Type B pancreatic cell (in vitro differentiated cells): Measurements from ENCODE around the gene FCHO1. TPM values are rescaled to one million over a fixed set of nuclear protein-coding genes. Genes with fewer than 3 reads are reported as not detected.

Experiments used
- DNase-seq: peaks from one replicate; pipeline ENCODE4 v3.0.0; 2021; ENCODE audit warnings: mixed read lengths; ENCODE audit not compliant: unreplicated experiment; ENCODE audit errors: extremely low spot score
- H3K27ac Mint-ChIP-seq: 2 replicates; pipeline ENCODE4 v1.8.0; 2021; ENCODE audit warnings: mild to moderate bottlenecking, mixed read lengths
- H3K27me3 Mint-ChIP-seq: 2 replicates; pipeline ENCODE4 v1.8.0; 2021; ENCODE audit warnings: mixed read lengths
- H3K36me3 Mint-ChIP-seq: 2 replicates; pipeline ENCODE4 v1.8.0; 2021; ENCODE audit warnings: mixed read lengths
- H3K4me1 Mint-ChIP-seq: one replicate; pipeline ENCODE4 v1.8.0; 2021; ENCODE audit warnings: mixed read lengths; ENCODE audit not compliant: unreplicated experiment
- H3K4me3 Mint-ChIP-seq: 2 replicates; pipeline ENCODE4 v1.8.0; 2021; ENCODE audit warnings: mild to moderate bottlenecking, mixed read lengths
- H3K9me3 Mint-ChIP-seq: 2 replicates; pipeline ENCODE4 v1.8.0; 2021; ENCODE audit warnings: mixed read lengths
- total RNA-seq: library from RNA; stranded (reverse); gene quantifications from 2 replicates; pipeline ENCODE4 v1.2.1, GENCODE V29; 2021; ENCODE audit warnings: low replicate concordance
- TF ChIP-seq, protein P1 (sequence below): fragments of 200-600 bp; sonication (generic); conservative IDR thresholded peaks from 2 replicates; pipeline ENCODE4 v1.5.0; 2021; ENCODE audit warnings: antibody characterized with exemption, mild to moderate bottlenecking

FCHO1 gene
- total RNA-seq, 1 donor from 2014 or later: 4.4 TPM

DNA sequence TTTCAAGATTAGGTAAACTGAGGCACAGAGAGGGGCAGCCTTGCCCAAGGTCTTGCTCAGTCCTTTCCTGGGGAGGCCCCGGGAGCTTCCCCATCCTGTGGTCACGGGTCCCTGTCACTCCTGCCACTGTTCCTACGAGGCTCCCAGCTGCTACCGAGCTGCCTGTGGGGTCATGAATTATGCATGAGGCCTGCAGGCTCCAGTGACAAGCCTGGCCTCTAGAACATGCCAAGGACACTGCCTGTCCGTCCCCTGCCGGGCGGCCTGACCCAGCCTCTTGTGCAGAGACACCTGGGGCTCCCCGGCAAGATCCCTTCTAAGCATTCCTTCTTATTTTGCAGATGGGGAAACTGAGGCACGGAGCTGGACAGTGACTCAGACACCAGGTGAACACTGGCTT is 2.7 kb downstream of the FCHO1 start:
- no peaks in the 10 kb centered on the region for H3K36me3 Mint-ChIP-seq
- peaks cover 17% of the 10 kb centered on the region for H3K4me1 Mint-ChIP-seq
- TF ChIP-seq, protein P1, sequence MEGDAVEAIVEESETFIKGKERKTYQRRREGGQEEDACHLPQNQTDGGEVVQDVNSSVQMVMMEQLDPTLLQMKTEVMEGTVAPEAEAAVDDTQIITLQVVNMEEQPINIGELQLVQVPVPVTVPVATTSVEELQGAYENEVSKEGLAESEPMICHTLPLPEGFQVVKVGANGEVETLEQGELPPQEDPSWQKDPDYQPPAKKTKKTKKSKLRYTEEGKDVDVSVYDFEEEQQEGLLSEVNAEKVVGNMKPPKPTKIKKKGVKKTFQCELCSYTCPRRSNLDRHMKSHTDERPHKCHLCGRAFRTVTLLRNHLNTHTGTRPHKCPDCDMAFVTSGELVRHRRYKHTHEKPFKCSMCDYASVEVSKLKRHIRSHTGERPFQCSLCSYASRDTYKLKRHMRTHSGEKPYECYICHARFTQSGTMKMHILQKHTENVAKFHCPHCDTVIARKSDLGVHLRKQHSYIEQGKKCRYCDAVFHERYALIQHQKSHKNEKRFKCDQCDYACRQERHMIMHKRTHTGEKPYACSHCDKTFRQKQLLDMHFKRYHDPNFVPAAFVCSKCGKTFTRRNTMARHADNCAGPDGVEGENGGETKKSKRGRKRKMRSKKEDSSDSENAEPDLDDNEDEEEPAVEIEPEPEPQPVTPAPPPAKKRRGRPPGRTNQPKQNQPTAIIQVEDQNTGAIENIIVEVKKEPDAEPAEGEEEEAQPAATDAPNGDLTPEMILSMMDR: peak; percentile 11
- peaks cover 3% of the 10 kb centered on the region for H3K27me3 Mint-ChIP-seq
- no peak overlapping the region for H3K4me3 Mint-ChIP-seq
- H3K9me3 Mint-ChIP-seq: no peaks in the 10 kb centered on the region
- H3K27ac Mint-ChIP-seq: no peak overlapping the region
- DNase-seq: no peak

DNA sequence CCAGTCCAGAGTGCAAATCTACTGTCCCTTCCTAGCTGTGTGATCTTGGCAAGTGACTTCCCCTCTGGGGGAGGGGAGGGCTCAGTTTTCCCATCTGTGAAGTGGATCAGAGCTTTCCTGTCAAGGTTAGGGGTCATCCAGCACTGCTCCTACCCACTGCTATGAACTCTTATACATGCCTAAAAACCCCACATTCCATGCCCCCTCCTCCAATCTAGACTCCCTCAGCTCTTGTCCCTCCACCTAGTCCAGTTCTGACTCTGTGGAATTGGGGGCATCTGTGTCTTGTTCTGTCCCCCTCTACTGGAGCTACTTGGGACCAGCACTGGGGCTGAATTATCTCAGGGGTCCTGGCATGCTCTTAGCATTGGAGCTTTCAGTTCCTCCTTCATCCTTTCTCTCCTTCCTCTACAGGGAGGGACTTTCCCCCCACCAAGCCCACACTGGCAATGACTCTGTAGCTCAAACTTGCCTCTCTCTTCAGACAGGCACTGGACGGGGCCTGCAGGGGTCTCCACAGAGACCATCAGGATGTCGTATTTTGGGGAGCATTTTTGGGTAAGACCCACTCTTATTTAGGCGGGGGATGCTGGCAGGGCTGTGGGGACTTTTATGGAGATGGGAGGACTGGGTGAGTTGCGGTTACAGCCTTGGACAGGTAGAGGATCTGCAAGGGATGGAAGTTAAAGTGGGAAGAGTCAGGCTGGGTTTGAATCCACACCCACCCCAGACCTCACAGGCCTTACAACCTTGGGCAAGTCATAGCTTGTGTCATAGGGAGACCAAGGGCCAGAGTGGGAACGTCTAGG is 3.6 kb downstream of the FCHO1 start:
- peaks cover 17% of the 10 kb centered on the region for H3K4me1 Mint-ChIP-seq
- no peak for DNase-seq
- H3K27me3 Mint-ChIP-seq: no peaks in the 10 kb centered on the region
- TF ChIP-seq, protein P1: no peak
- no peak overlapping the region for H3K4me3 Mint-ChIP-seq
- no peak overlapping the region for H3K27ac Mint-ChIP-seq
- no peaks in the 10 kb centered on the region for H3K9me3 Mint-ChIP-seq
- no peaks in the 10 kb centered on the region for H3K36me3 Mint-ChIP-seq

DNA sequence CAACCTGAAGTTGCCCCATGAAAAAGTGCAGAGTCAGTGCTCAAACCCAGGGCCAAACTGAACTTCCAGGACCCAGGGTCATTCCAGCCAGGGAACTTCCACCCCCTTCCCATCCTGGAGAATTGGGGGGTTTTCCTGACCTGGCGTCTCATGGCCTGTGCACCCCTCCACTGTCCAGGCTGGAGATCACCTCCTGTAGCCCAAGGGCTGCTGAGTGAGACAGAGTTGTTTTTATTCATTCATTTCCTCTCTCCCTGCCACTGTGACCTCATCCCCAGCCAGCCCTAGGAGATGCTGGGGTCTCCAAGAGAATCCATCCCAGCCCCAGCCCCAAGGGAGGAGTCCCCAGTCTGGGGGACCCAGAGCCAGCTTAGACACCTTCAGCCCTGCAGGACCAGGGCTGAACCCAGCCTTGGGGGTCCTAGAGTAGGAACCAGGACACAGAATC is 4.2 kb downstream of the FCHO1 start:
- Mint-ChIP-seq H3K27ac (no peak overlapping the region), H3K9me3 (no peaks in the 10 kb centered on the region), H3K4me1 (peaks cover 17% of the 10 kb centered on the region), H3K36me3 (no peaks in the 10 kb centered on the region), H3K4me3 (no peak overlapping the region), H3K27me3 (no peaks in the 10 kb centered on the region)
- DNase-seq: no peak
- TF ChIP-seq, protein P1: no peak

DNA sequence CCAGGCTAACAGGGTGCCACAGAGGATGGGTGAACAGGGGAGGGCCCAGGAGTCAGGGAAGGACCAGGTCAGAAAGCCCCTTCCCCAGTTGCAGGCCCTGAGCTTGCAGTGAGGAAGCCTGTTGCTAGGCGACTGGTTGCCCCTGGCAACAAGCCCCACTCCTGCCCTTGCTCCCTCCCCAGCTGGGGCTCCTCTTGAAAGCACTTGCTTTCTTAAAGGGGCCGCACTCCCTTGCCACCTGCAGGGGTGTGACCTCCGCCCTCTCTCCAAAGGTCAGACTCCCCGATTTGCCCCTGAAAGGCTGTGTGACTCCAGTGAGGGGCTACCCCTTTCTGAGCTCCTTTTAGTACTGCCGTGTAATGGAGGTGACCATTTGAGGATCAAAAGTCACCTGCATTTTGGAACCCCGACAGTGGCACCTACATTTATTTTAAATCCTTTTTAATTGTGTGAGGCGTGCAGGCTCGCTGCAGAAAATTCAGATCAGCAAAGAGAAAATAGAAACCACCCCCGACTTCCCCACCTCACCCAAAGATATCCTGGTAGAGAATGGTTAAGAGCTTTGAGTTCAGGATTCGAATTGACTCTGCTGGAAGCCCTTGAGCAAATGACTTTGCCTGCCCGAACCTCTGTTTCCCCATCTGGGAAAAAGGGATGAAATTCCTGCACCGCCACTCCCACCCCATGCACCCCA is 4.8 kb downstream of the FCHO1 start:
- DNase-seq: no peak
- no peak overlapping the region for H3K27ac Mint-ChIP-seq
- H3K4me1 Mint-ChIP-seq: peaks cover 17% of the 10 kb centered on the region
- no peaks in the 10 kb centered on the region for H3K9me3 Mint-ChIP-seq
- H3K4me3 Mint-ChIP-seq: no peak overlapping the region
- no peaks in the 10 kb centered on the region for H3K27me3 Mint-ChIP-seq
- no peaks in the 10 kb centered on the region for H3K36me3 Mint-ChIP-seq
- TF ChIP-seq, protein P1: no peak

DNA sequence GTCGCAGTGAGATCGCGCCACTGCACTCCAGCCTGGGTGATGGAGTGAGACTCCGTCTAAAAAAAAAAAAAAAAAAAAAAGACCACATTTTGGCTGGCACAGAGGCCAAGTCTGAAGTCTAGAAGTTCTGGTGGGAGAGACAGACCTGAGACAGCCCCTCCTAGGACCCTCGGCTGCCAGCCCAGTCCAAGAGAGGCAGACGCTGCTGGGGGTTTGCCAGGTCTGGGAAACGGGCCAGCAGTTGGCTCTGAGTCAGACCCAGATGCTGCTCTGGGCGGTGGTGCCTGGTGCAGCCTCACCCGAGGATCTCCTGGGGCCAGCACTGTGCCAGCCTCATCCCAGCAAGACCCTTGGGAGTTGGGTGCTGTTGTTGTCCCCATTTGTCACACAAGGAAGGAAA is 5.8 kb downstream of the FCHO1 start:
- Mint-ChIP-seq H3K27me3 (no peaks in the 10 kb centered on the region), H3K4me3 (no peak overlapping the region), H3K4me1 (peaks cover 17% of the 10 kb centered on the region), H3K36me3 (no peaks in the 10 kb centered on the region), H3K27ac (no peak overlapping the region), H3K9me3 (no peaks in the 10 kb centered on the region)
- TF ChIP-seq, protein P1: no peak
- DNase-seq: no peak
